NCI-H2196 (cell line): ENCODE data around the gene LMAN1.
A peak's percentile ranks its signal among the peaks of the same experiment; 100 is the strongest.

Source experiments
- DNase-seq: peaks from one replicate; lab custom pipeline; 2025; ENCODE audit not compliant: unreplicated experiment; lab: John Stamatoyannopoulos, UW

The LMAN1 gene

DNA sequence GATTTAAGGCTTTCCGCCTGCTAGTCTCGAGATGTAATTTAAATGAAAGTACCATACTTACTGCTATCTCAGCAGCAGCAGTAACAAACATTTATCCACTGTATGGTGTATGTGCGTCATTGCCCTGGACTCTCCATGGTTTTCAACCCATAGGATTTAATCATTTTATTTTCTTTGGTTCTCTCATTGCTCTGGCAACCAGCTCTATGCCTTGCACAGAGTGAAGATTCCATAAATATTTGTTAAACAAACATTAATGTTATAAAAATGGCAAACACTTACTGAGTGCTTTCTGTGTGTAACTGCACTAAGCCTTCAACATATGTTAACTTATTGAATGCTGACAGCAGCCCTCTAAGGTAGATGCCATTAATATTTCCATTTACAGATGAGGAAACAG lies 1.3 kb upstream of the LMAN1 start:
- DNase-seq = no peak

DNA sequence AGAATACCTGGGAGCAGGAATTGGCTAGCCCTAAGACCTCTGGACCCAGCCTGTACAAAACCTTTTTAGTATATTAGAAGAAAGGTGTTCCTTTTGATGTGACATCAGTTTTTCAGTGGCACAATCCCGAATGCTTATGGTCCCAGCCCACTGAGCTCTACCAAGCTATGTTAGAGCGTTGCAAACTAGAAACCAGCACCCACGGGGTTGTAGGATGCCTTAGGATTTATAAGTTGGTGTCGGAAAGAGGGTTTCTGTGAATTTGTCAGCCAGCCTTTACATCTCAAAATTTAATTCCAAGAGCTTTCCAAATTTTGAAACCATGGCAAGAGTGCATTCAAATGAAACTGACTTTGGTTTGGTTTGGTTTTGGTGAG lies 499 bp upstream of the LMAN1 start:
- no peak for DNase-seq

- DNase-seq = no peak
Measured at GRCh38 chr18:59358414-59358711, 702 bp downstream of the LMAN1 start.

DNA sequence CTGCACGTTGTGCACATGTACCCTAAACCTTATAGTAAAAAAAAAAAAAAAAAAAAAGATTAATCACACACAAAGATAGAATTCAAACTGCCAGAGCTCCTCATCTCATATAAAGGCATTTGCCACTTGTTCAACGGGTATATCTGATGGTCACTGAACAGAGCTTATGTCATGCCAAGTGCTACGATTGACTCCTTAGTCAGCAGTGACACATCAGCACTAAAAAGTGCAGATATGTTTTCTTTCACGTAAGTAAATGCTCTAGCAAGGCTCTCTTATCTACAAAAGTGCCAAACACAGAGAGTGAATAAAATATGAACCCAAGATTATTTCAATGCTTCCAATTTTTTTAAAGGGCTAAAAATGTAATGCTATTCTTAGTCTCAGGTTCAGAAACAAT lies 1.1 kb downstream of the LMAN1 start:
- no peak for DNase-seq

DNA sequence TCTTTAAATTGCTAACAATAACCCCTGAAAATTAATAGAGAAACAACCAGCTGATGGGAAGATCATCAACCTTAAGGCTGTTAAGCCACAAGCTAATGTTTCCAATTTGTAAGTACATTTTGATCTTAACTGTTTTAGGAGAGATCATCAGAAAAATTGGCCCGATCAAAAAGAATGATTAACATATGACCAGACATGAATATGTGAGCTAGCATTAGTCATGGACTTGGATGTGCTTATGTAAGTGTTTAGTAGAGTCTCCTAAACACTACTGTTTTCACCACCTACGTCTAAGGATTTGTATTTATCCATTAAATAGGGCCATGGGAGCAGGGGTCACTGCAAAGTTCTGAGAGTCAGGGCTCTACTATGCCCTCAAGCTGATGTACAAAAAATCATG lies 4.3 kb downstream of the LMAN1 start:
- no peak for DNase-seq

GRCh38 chr18:59353079-59353680 lies 5.9 kb downstream of the LMAN1 start:
- DNase-seq = no peak

DNA sequence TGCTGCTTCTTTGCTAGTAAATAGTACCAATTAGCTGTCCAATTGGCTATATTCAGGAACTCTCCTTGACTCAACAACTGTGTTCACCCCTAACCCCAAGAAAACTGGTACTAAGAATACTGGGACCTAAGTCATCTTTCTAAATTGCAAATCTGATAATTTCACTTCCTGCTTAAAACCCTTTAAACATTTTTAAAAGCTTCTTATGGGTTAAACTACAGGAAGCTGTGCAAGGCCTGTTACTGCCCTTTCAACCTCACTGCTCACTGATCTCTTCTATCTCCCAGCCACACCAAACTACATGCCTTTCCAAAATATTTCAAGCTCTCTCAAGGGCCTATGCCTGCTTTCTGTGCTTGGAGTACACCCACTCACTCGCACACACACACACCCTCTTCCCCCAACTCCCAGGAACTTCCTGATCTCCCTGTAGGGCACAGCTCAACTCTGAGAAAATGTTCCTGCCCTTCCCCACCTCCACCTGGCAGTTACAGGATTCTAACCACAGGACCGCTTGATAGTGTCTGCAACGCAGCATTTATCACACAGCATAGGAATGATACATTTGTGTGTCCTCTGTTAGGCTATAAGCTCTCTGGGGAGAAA lies 6.7 kb downstream of the LMAN1 start:
- no peak for DNase-seq

- DNase-seq = no peak
Measured at GRCh38 chr18:59345556-59345955, 13.5 kb downstream of the LMAN1 start.

- no peak for DNase-seq
Measured at GRCh38 chr18:59344996-59345395, 14.1 kb downstream of the LMAN1 start.

- no peak for DNase-seq
Measured at GRCh38 chr18:59343926-59344325, 15.1 kb downstream of the LMAN1 start.

DNA sequence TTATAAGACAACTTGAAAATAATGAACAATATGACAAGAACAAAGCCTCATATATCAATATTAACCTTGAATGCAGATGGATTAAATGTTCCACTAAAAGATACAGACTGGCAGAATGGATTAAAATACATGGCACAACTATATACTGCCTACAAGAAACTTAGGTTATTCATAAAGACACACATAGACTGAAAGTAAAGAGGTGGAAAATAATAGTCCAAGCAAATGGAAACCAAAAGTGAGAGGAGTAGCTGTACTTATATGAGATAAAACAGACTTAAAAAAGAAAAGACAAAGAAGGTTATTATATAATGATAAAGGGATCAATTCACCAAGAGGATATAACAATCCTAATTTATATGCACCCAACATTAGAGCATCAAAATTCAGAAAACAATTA lies 18.2 kb downstream of the LMAN1 start:
- DNase-seq = no peak

GRCh38 chr18:59340312-59340711 lies 18.8 kb downstream of the LMAN1 start:
- no peak for DNase-seq

GRCh38 chr18:59332986-59333385 lies 26.1 kb downstream of the LMAN1 start:
- DNase-seq = no peak

DNA sequence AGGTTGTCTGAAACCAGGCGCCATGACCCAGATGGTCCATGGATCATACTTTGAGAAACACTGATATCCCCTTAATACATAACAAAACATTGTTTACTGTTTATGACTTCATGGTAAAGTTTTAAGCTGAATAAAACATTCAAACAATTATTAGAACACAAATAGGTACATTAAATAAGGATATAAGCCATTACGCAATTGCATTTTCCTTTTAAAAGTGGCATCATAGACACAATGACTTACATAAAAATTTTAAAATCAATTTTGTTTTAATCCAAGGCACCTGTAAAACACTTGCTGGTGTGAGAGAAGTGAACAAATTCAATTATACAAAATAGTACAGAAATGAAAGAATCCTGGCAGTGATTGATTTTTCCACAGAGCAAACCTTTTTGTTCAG lies 30.4 kb downstream of the LMAN1 start:
- no peak for DNase-seq

DNA sequence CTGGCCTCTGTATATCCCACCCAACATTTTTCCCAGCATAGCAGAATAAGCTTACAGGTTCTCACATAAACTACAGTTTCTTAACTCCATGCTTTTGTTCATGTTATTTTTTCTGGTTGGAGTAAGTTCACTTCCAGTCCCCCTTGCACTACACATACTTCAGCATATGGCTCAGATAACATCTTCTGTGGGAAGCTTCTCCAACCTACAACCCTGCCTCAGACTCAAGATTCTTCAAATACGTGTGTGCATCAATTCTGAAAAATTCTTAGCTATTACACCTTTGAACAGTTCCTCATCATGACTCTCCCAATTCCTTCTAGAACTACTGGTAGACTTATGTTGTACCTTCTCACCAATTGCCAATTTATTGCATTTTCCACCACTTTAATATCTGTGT lies 33.1 kb downstream of the LMAN1 start:
- no peak for DNase-seq

- no peak for DNase-seq
Measured at GRCh38 chr18:59324623-59324971, 34.5 kb downstream of the LMAN1 start.

DNA sequence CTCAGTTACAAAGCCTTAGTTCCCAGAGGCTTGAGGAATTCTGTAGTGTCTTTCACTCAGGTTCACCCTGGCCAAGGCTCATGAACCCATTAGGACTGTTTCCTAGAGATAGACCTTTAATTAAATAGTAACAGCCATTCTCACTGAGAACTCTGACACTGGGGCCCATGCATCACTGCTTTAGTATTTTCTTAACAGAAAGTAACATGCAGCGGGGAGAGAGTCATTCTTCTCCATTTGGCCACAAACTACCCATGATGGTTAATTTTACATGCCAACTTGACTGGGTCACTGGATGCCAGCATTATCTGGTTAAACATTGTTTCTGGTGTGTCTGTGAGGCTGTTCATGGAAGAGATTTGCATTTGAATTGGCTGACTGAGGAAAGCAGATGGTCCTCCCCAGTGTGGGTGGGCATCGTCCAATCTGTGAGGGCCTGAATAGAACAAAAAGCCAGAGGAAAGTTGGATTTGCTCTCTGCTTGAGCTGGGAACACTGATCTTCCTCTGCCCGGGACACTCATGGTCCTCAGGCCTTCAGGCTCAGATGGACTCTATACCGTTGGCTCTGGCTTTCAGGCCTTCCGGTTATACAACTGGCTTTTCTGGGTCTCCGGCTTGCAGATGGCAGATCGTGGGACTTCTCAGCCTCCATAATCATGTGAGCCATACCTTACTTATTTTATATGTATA lies 35.0 kb downstream of the LMAN1 start:
- no peak for DNase-seq

- no peak for DNase-seq
Measured at GRCh38 chr18:59318460-59319050, 40.5 kb downstream of the LMAN1 start, which contains the start of gene CPLX4. TSS of gene CPLX4 (minus strand) at chr18:59318649. CDS start at chr18:59318462, 187 bp downstream.

DNA sequence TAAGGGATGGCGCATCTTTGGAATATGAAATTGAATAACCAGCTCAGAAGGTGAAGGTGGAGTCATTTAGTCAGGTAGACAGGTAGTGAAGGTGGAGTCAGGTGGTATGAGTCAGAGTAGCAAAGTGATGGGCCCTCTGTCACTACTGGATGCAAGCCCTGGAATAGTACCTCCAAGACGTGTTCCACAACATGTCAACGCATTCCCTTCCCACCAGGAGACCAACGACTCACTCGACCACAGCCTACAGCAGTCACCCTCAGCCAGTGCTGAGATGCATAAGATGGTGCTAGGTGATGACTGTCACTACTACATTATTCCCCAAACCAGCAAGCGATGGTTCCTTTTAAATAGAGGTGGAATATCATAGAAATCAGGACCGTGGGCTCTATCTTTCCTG lies 47.4 kb downstream of the LMAN1 start:
- DNase-seq = no peak

DNA sequence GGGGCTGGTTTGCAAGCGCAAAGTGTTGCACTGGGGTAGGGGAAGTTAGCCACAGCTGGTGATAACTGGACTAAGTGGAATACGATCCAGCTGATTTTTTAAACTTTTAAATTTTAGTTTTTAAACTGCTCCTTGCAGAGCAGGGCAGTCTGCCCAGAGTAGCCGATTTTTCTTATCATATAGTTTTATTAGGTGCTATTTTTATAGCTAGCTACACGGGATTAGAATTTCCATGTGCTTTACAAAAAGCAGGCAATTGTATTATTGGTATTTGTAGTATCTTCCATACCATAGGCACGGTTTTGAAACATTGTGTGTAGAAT lies 50.2 kb downstream of the LMAN1 start:
- no peak for DNase-seq

GRCh38 chr18:59308248-59308937 lies 50.7 kb downstream of the LMAN1 start:
- peak; percentile 82 for DNase-seq

DNA sequence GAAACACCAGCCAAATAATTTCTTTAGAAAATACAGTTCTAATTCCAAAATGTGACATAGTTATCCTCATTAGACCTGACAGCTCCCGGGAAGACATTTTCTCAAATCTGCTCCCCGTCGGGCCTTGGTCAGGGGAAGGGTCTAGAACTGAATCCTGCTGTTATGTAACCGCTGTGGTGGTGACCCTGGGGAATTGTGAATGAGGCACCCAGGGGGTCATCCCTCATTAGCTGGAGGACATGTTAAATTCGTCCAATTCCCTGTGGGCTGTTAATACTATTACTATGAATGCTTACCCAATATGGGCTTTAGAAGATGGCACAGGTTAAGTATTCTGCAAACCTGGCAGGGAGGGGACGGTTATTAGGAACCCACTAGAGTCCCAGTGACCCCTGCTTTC lies 52.4 kb downstream of the LMAN1 start:
- no peak for DNase-seq
